Small intestine (tissue), 7 donors: ENCODE results near the gene GARRE1. TPM values are rescaled to one million over a fixed set of nuclear protein-coding genes. Genes with fewer than 3 reads are reported as not detected.

Experiments used
- DNase-seq, 2 donors: peaks; one replicate each; pipeline versions ENCODE4 v3.0.0 to v3.0.0-alpha.2; 2013
- FAIRE-seq: peaks from 2 replicates; lab custom pipeline; 2012; peaks lifted over from hg19 to GRCh38; lab: Jason Lieb, UNC
- H3K27ac ChIP-seq, 3 donors: one replicate each; pipeline ENCODE4 v1.5.1; 2013; ENCODE audit warnings: low read length in 2 of 3, mild to moderate bottlenecking in 2 of 3, control low read depth in 1 of 3, inconsistent platforms in 1 of 3, low read depth in 1 of 3, moderate library complexity in 1 of 3
- H3K27me3 ChIP-seq, 3 donors: one replicate each; pipeline ENCODE4 v1.6.1; 2013; ENCODE audit warnings: low read length in 3 of 3, inconsistent platforms in 1 of 3; ENCODE audit not compliant: control insufficient read depth in 3 of 3, insufficient read depth in 3 of 3
- H3K36me3 ChIP-seq, 3 donors: one replicate each; pipeline ENCODE4 v1.6.1; 2013; ENCODE audit warnings: low read length in 3 of 3, inconsistent platforms in 1 of 3, low read depth in 1 of 3, mild to moderate bottlenecking in 1 of 3, moderate library complexity in 1 of 3; ENCODE audit not compliant: control insufficient read depth in 3 of 3, insufficient read depth in 2 of 3
- H3K4me1 ChIP-seq, 3 donors: one replicate each; pipeline ENCODE4 v1.6.1; 2013; ENCODE audit warnings: low read length in 2 of 3, inconsistent platforms in 1 of 3, low read depth in 1 of 3, mild to moderate bottlenecking in 1 of 3, moderate library complexity in 1 of 3; ENCODE audit not compliant: control insufficient read depth in 3 of 3, insufficient read depth in 2 of 3
- H3K4me3 ChIP-seq, 3 donors: one replicate each; pipeline ENCODE4 v1.5.1; 2013; ENCODE audit warnings: low read length in 3 of 3, control low read depth in 1 of 3, inconsistent platforms in 1 of 3, low read depth in 1 of 3, mild to moderate bottlenecking in 1 of 3, moderate library complexity in 1 of 3
- H3K9me3 ChIP-seq, 2 donors: one replicate each; pipeline ENCODE4 v1.6.1; 2013; ENCODE audit warnings: low read depth in 1 of 2, low read length in 1 of 2; ENCODE audit not compliant: control insufficient read depth in 2 of 2, insufficient read depth in 1 of 2
- WGBS, 3 donors: extraction: QIAGEN DNeasy Blood & Tissue Kit; methylation state at CpG; one replicate each; pipeline ENCODE4 v1.1.7; 2013; 5-methylcytosine and 5-hydroxymethylcytosine counted together
- polyA plus RNA-seq, 4 donors: library from polyadenylated mRNA; stranded (reverse) in 3 of 4; unstranded in 1 of 4; fragments of 200-250 nt in 3 of 4; fragments of 120-200 nt in 1 of 4; gene quantifications; one replicate each; pipeline versions ENCODE4 v1.2.1 to v1.2.3, GENCODE V29; 2013
- donor health status: healthy with polysubstance abuse.
- donor health status: control.
- donor health status: control.
- donor health status: Bipolar disorder and iron deficiency.
- donor health status: healthy.

Gene GARRE1
- polyA plus RNA-seq, 4 donors = 2.7 to 20.4 (median 6.9) TPM

DNA sequence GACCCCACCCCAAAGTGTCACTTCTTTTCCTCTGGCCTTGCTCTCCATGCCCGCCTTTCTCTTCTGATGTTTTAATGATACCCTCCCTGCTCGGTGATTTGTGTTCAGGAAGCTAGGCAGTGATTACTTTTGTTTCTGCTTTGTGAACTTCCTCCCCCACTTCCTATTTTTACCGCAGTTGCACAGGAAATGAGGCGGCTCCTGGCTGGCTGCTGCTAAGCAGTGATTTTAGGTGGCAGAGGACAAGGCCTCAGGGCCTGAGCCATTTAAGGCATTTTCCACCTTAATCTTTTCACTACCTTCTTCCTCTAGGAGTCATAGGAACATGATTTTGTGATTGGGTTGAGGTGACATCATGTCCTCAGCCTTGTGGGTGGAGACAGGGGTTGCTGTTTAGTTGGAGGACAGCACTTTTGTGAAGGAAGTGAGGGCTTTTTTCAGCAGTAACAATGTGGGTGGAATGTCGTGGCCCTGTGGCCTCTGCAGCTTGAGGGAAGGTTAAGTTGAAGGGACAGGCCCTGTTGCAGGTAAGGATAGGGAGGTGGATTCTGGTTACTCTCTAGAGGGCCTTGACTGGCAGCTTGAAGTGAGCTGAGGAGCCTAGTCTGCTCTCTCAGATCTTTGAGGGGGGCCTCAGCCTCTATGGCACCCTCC, 15.7 kb downstream of the GARRE1 start:
- Histone ChIP-seq H3K4me1 (peaks cover 0 to 11% (median 9%) of the 10 kb centered on the region in 3 donors), H3K4me3 (no peak overlapping the region), H3K9me3 (no peaks in the 10 kb centered on the region), H3K27ac (peak overlapping the region in 2 of 3 donors; percentile 68 to 72), H3K27me3 (no peaks in the 10 kb centered on the region), H3K36me3 (peaks cover 0 to 19% (median 0%) of the 10 kb centered on the region in 3 donors)
- DNase-seq (peak; percentile 39), FAIRE-seq (no peak)
- 23 to 40% (median 35%) methylated on average over 5 of the region's 5 CpGs for WGBS, 3 donors

- H3K27me3 ChIP-seq = no peaks in the 10 kb centered on the region
- peaks cover 0 to 10% (median 0%) of the 10 kb centered on the region in 3 donors for H3K36me3 ChIP-seq
- no peak for FAIRE-seq
- H3K4me1 ChIP-seq = peaks cover 0 to 13% (median 11%) of the 10 kb centered on the region in 3 donors
- H3K9me3 ChIP-seq = no peaks in the 10 kb centered on the region
- DNase-seq = no peak
- no peak overlapping the region for H3K4me3 ChIP-seq
- no peak overlapping the region for H3K27ac ChIP-seq
- 78 to 88% (median 88%) methylated on average over 4 of the region's 4 CpGs for WGBS, 3 donors
Measured at GRCh38 chr19:34273121-34273520, 18.8 kb downstream of the GARRE1 start.

GRCh38 chr19:34274284-34274826, 20.0 kb downstream of the GARRE1 start:
- 86 to 96% (median 88%) methylated on average over 7 of the region's 7 CpGs for WGBS, 3 donors
- H3K9me3 ChIP-seq = no peaks in the 10 kb centered on the region
- H3K36me3 ChIP-seq = peaks cover 0 to 8% (median 0%) of the 10 kb centered on the region in 3 donors
- peak overlapping the region in 2 of 3 donors; percentile 32 to 33 for H3K27ac ChIP-seq
- no peak for DNase-seq
- no peaks in the 10 kb centered on the region for H3K27me3 ChIP-seq
- H3K4me1 ChIP-seq = peaks cover 0 to 13% (median 11%) of the 10 kb centered on the region in 3 donors
- no peak overlapping the region for H3K4me3 ChIP-seq
- no peak for FAIRE-seq

DNA sequence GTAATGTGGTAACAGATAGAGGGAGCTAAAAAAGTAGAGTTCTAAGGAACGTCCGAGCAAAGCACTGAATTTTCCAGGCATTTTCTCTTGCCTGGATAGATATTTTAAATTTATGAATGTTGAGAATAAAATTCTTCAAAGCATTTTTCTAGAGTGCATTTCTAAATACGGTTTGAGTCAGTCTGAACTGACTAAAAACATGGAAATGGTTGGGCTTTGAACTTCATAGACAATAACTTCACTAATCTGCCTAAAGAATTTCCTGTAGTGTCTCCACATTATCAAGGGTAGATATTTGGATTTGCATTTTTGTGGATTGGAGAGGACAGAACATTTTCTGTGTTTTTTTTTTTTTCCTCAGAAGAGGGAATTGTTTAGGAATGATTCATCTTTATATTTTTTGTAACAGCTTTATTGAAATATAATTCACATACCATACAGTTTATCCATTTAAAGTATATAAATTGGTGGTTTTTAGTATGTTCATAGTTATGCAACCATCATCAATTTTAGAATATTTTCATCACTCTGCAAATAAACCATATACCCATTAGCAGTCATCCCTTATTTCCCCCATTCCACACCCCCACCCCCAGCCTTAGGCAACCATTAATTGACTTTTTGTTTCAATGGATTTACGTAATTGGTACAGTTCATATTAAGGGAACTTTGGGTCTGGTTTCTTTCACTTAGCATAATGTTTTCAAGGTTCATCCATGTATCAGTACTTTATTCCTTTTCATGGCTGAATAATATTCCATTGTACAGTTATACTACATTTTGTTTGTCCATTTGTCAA, 20.7 kb downstream of the GARRE1 start:
- H3K27ac ChIP-seq = peak overlapping the region in 2 of 3 donors; percentile 32 to 33
- 52 to 81% (median 79%) methylated on average over 4 of the region's 4 CpGs for whole genome bisulfite sequencing, 3 donors
- DNase-seq = no peak
- H3K4me3 ChIP-seq = no peak overlapping the region
- H3K27me3 ChIP-seq = no peaks in the 10 kb centered on the region
- peaks cover 0 to 8% (median 0%) of the 10 kb centered on the region in 3 donors for H3K36me3 ChIP-seq
- H3K9me3 ChIP-seq = no peaks in the 10 kb centered on the region
- no peak for FAIRE-seq
- peaks cover 0 to 8% (median 7%) of the 10 kb centered on the region in 3 donors for H3K4me1 ChIP-seq

- no peak for FAIRE-seq
- WGBS, 3 donors = 96 to 99% (median 97%) methylated on average over 1 of the region's 1 CpG
Measured at GRCh38 chr19:34275705-34276104, 21.4 kb downstream of the GARRE1 start.

GRCh38 chr19:34276614-34277013, 22.3 kb downstream of the GARRE1 start:
- DNase-seq = peak; percentile 37 to 40
- Histone ChIP-seq H3K4me3 (no peak overlapping the region), H3K27me3 (no peaks in the 10 kb centered on the region), H3K27ac (no peak overlapping the region), H3K4me1 (peaks cover 0 to 4% (median 0%) of the 10 kb centered on the region in 3 donors), H3K36me3 (peaks cover 0 to 9% (median 0%) of the 10 kb centered on the region in 3 donors), H3K9me3 (no peaks in the 10 kb centered on the region)
- WGBS, 3 donors = 25 to 63% (median 27%) methylated on average over 4 of the region's 4 CpGs
- no peak for FAIRE-seq

More at GRCh38 chr19:34275705-34276104, 21.4 kb downstream of the GARRE1 start:
- Histone ChIP-seq H3K27me3 (no peaks in the 10 kb centered on the region), H3K27ac (no peak overlapping the region), H3K4me3 (no peak overlapping the region), H3K4me1 (peaks cover 0 to 4% (median 1%) of the 10 kb centered on the region in 3 donors), H3K36me3 (peaks cover 0 to 8% (median 0%) of the 10 kb centered on the region in 3 donors), H3K9me3 (no peaks in the 10 kb centered on the region)
- DNase-seq = no peak

DNA sequence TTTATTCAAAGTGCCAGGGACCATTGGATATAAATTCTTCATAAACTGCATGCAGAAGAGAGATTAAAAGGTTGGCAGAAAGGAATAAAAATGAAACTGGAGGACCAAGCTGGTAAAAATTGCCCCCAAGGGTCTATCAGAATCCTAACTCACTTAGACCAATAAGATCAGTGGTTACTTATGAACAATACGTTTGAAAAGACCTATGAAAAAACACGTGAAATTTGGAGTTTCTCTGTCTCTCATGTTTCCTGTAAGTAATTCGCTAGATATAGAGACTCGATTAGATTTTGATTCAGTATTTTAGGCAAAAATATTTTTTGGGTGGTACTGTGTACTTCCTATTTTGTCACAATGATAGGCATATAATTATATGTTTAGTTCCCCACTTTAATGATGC, 22.9 kb downstream of the GARRE1 start:
- H3K27me3 ChIP-seq = no peaks in the 10 kb centered on the region

DNA sequence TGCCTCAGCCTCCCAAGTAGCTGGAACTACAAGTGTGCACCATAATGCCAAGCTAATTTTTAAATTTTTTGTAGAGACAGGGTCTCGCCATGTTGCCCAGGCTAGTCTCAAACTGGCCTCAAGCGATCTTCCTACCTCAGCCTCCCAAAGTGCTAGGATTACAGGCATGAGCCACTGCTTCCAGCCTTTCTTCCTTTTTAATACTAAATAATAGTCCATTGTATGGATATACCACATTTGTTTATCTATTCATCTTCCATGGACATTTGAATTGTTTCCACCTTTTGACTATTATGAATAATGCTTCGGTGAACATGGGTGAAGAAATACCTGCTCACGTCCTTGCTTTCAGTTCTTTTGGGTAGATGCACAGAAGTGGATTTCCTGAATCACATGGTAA, 24.4 kb downstream of the GARRE1 start:
- Histone ChIP-seq H3K4me3 (no peak overlapping the region), H3K27ac (no peak overlapping the region), H3K4me1 (peaks cover 0 to 4% (median 0%) of the 10 kb centered on the region in 3 donors), H3K36me3 (peaks cover 0 to 5% (median 0%) of the 10 kb centered on the region in 3 donors), H3K9me3 (no peaks in the 10 kb centered on the region), H3K27me3 (no peaks in the 10 kb centered on the region)
- 92 to 94% (median 93%) methylated on average over 4 of the region's 4 CpGs for WGBS, 3 donors
- no peak for FAIRE-seq
- DNase-seq = no peak

More for the DNA sequence above, 22.9 kb downstream of the GARRE1 start:
- Histone ChIP-seq H3K27ac (no peak overlapping the region), H3K36me3 (peaks cover 0 to 8% (median 0%) of the 10 kb centered on the region in 3 donors), H3K9me3 (no peaks in the 10 kb centered on the region), H3K4me3 (no peak overlapping the region), H3K4me1 (peaks cover 0 to 4% (median 0%) of the 10 kb centered on the region in 3 donors)
- FAIRE-seq = no peak
- WGBS, 3 donors = 70 to 74% (median 71%) methylated on average over 4 of the region's 4 CpGs
- no peak for DNase-seq
